SK-N-SH (cell line): ENCODE data around the gene CUBN.

ENCODE experiments used
- ELF1 ChIP-seq: IDR thresholded peaks from 2 replicates; pipeline ENCODE4 v1.4.0; 2012
- JUND ChIP-seq: IDR thresholded peaks from 2 replicates; pipeline ENCODE4 v1.4.0; 2012
- NRF1 ChIP-seq: IDR thresholded peaks from 2 replicates; pipeline ENCODE4 v1.6.1; 2012; ENCODE audit warnings: low read depth, mild to moderate bottlenecking, low read length
- RFX5 ChIP-seq: IDR thresholded peaks from 2 replicates; pipeline ENCODE4 v1.6.1; 2012; ENCODE audit warnings: mild to moderate bottlenecking, improper control_type of control experiment, low read length
- RXRA ChIP-seq: IDR thresholded peaks from 2 replicates; pipeline ENCODE4 v1.4.0; 2012; ENCODE audit warnings: low read depth, mild to moderate bottlenecking, borderline replicate concordance
- SMC3 ChIP-seq: IDR thresholded peaks from 2 replicates; pipeline ENCODE4 v1.6.1; 2012; ENCODE audit warnings: low read depth, low read length, improper control_type of control experiment
- TAF1 ChIP-seq: IDR thresholded peaks from 2 replicates; pipeline ENCODE4 v1.6.1; 2012; ENCODE audit warnings: low read depth, mild to moderate bottlenecking, low read length, moderate library complexity, borderline replicate concordance
- TEAD4 ChIP-seq: IDR thresholded peaks from 2 replicates; pipeline ENCODE4 v1.4.0; 2012; ENCODE audit warnings: mild to moderate bottlenecking, borderline replicate concordance; ENCODE audit not compliant: insufficient read depth
- TF ChIP-seq, protein P1 (sequence below): fragments of 200-600 bp; sonication (generic); IDR thresholded peaks from 2 replicates; pipeline ENCODE4 v1.6.1; 2017; ENCODE audit warnings: antibody characterized with exemption, mild to moderate bottlenecking, moderate library complexity

DNA sequence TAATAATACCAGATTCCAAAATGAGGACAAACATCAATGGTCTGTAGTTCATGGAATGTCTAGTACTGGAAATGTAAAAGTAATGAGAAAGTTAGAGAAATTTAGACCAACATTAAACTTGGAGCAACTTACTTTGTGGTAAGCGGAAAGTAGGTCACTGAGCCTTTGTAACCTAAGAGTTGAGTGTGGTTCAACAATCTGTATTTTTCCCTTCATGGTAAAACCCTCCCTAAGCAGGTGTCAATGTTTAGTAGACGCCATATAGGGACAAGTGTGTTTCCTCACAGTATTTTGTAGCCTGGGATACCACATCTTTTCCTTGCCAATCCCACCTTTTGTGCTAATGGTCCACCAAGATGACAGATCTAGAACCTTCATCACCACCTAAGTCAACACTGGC lies 245.1 kb downstream of the CUBN start:
- no peak for TF ChIP-seq TEAD4
- TF ChIP-seq RFX5 = no peak
- TF ChIP-seq, protein P1, sequence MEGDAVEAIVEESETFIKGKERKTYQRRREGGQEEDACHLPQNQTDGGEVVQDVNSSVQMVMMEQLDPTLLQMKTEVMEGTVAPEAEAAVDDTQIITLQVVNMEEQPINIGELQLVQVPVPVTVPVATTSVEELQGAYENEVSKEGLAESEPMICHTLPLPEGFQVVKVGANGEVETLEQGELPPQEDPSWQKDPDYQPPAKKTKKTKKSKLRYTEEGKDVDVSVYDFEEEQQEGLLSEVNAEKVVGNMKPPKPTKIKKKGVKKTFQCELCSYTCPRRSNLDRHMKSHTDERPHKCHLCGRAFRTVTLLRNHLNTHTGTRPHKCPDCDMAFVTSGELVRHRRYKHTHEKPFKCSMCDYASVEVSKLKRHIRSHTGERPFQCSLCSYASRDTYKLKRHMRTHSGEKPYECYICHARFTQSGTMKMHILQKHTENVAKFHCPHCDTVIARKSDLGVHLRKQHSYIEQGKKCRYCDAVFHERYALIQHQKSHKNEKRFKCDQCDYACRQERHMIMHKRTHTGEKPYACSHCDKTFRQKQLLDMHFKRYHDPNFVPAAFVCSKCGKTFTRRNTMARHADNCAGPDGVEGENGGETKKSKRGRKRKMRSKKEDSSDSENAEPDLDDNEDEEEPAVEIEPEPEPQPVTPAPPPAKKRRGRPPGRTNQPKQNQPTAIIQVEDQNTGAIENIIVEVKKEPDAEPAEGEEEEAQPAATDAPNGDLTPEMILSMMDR = no peak
- no peak for TF ChIP-seq RXRA
- no peak for TF ChIP-seq JUND
- no peak for TF ChIP-seq SMC3
- TF ChIP-seq TAF1 = no peak
- TF ChIP-seq NRF1 = no peak
- TF ChIP-seq ELF1 = no peak
